ENCODE measurements around the gene USP14. TPM values are rescaled to one million over a fixed set of nuclear protein-coding genes. Genes with fewer than 3 reads are reported as not detected.
"Not testable (repeated sequence)": the region's sequence is repeated elsewhere in the genome, so short reads cannot be mapped to it uniquely, and the experiment has no call there.

USP14 gene
- total RNA-seq, 4 donors from 2014 or later, result 33.3 to 34.7 (median 34.1) TPM

DNA sequence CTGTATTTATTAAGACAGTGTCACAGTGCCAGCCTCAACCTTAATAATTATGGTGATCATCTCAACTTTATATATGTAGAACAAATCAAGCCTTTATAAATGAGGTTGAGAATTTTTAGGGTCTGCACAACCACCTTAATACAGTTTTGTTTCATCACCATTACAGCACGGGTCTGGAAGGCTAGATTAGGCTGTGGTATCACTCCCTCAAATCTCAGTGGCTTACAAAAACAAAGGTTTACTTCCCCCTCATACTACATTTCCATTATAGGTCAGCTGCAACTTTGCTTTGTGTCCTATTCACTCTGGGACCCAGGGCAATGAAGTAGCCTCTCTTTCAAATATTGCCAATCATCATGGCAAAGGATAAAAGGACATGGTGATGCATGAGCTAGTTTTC lies 23.3 kb upstream of the USP14 start:
- Histone ChIP-seq H3K27me3 (no peaks in the 10 kb centered on the region), H3K36me3 (no peaks in the 10 kb centered on the region), H3K4me1 (no peaks in the 10 kb centered on the region), H3K4me3 (no peak overlapping the region), H3K9me3 (peaks cover 0 to 4% (median 0%) of the 10 kb centered on the region in 4 donors), H3K27ac (no peak overlapping the region)
- WGBS, 2 donors, result 26 to 53% methylated on average over 1 of the region's 1 CpG
- TF ChIP-seq CTCF (IDR thresholded peaks at IDR 0.05) (no peak), POLR2A (IDR thresholded peaks at IDR 0.05) (no peak), EP300 (IDR thresholded peaks at IDR 0.05) (no peak)
- DNase-seq (ENCODE audit: low spot score in 2 of 2), result no peak

DNA sequence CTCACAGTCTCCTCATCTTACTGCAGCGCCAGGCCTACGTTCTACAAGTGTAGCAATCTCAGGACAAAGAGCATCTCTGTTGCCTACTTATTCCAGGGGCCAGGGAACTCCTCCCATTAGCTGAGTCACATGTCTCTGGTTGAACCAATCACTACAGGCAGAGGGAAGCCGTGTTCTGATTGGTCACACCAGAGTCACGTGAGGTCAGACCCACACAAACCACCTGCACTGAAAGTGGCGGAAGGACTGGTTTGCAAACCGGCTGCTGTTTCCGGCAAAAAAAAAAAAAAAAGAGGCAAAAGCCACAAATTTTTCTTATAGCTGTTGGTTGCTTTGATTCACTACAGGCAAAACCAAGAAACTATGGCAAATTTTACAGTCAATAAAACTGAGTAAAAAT lies 21.9 kb upstream of the USP14 start:
- WGBS, 2 donors, result 73 to 82% methylated on average over 7 of the region's 7 CpGs
- no peaks in the 10 kb centered on the region for H3K4me1 ChIP-seq
- no peaks in the 10 kb centered on the region for H3K9me3 ChIP-seq
- TF ChIP-seq POLR2A (IDR thresholded peaks at IDR 0.05), result no peak
- H3K27me3 ChIP-seq, result no peaks in the 10 kb centered on the region
- no peak overlapping the region for H3K27ac ChIP-seq
- no peaks in the 10 kb centered on the region for H3K36me3 ChIP-seq
- H3K4me3 ChIP-seq, result no peak overlapping the region
- no peak for DNase-seq (ENCODE audit: low spot score in 2 of 2)

- H3K27ac ChIP-seq, result no peak overlapping the region
- H3K36me3 ChIP-seq, result no peaks in the 10 kb centered on the region
- WGBS, 2 donors, result 53 to 58% methylated on average over 5 of the region's 5 CpGs
- TF ChIP-seq POLR2A (IDR thresholded peaks at IDR 0.05) (no peak), EP300 (IDR thresholded peaks at IDR 0.05) (no peak), CTCF (IDR thresholded peaks at IDR 0.05) (no peak)
- H3K9me3 ChIP-seq, result no peaks in the 10 kb centered on the region
- no peaks in the 10 kb centered on the region for H3K4me1 ChIP-seq
- no peak overlapping the region for H3K4me3 ChIP-seq
- no peak for DNase-seq (ENCODE audit: low spot score in 2 of 2)
- H3K27me3 ChIP-seq, result peaks cover 0 to under 1% of the 10 kb centered on the region in 2 donors
Measured at GRCh38 chr18:137327-137726, 21.0 kb upstream of the USP14 start.

GRCh38 chr18:140670-141266 lies 17.6 kb upstream of the USP14 start:
- Histone ChIP-seq H3K4me1 (no peaks in the 10 kb centered on the region), H3K4me3 (no peak overlapping the region), H3K27ac (no peak overlapping the region), H3K9me3 (no peaks in the 10 kb centered on the region), H3K27me3 (peaks cover 0 to 5% of the 10 kb centered on the region in 2 donors), H3K36me3 (no peaks in the 10 kb centered on the region)
- TF ChIP-seq EP300 (IDR thresholded peaks at IDR 0.05), result no peak
- no peak for TF ChIP-seq CTCF (IDR thresholded peaks at IDR 0.05)
- TF ChIP-seq POLR2A (IDR thresholded peaks at IDR 0.05), result no peak
- 78 to 84% methylated on average over 7 of the region's 7 CpGs for WGBS, 2 donors
- no peak for DNase-seq (ENCODE audit: low spot score in 2 of 2)

GRCh38 chr18:142624-143296 lies 15.6 kb upstream of the USP14 start:
- not testable (repeated sequence) for DNase-seq (ENCODE audit: low spot score in 2 of 2); H3K4me1 ChIP-seq; H3K27me3 ChIP-seq; H3K36me3 ChIP-seq; H3K27ac ChIP-seq; H3K4me3 ChIP-seq; H3K9me3 ChIP-seq
- 79 to 81% methylated on average over 7 of the region's 7 CpGs for whole genome bisulfite sequencing, 2 donors

GRCh38 chr18:148841-149240 lies 9.5 kb upstream of the USP14 start:
- H3K4me1 ChIP-seq, result no peaks in the 10 kb centered on the region
- no peak overlapping the region for H3K4me3 ChIP-seq
- WGBS, 2 donors, result 81 to 89% methylated on average over 6 of the region's 6 CpGs
- no peak overlapping the region for H3K27ac ChIP-seq
- no peaks in the 10 kb centered on the region for H3K36me3 ChIP-seq
- DNase-seq (ENCODE audit: low spot score in 2 of 2), result no peak
- no peaks in the 10 kb centered on the region for H3K9me3 ChIP-seq
- TF ChIP-seq EP300 (IDR thresholded peaks at IDR 0.05), result no peak
- no peak for TF ChIP-seq CTCF (IDR thresholded peaks at IDR 0.05)
- TF ChIP-seq POLR2A (IDR thresholded peaks at IDR 0.05), result no peak
- no peaks in the 10 kb centered on the region for H3K27me3 ChIP-seq

Data from tibial nerve (tissue), 4 donors.